H1 (cell line): ENCODE results near the gene CD72. TPM values are rescaled to one million over a fixed set of nuclear protein-coding genes. Genes with fewer than 3 reads are reported as not detected.

Experiments
- CTCF ChIA-PET: fragments of 300-600 bp; sonication (Branson Sonifier 250); formaldehyde crosslinking; loops from one replicate; lab custom pipeline; 2021; ENCODE audit not compliant: partially characterized antibody; lab: Charles Lee
- POLR2A ChIA-PET: fragments of 300-600 bp; sonication (Branson Sonifier 250); formaldehyde crosslinking; loops from one replicate; lab custom pipeline; 2021; ENCODE audit warnings: inconsistent platforms; ENCODE audit not compliant: partially characterized antibody; lab: Charles Lee
- DNase-seq, 2 experiments: peaks; one replicate each; pipeline versions ENCODE4 v3.0.0 to v3.0.0-alpha.2; 2010 to 2022; ENCODE audit warnings: low spot score in 2 of 2, low read depth in 1 of 2, mixed read lengths in 1 of 2
- FAIRE-seq: peaks from 2 replicates; lab custom pipeline; 2011; peaks lifted over from hg19 to GRCh38; lab: Jason Lieb, UNC
- H2AFZ ChIP-seq: 2 replicates; pipeline ENCODE4 v1.8.1; 2012; ENCODE audit warnings: low read length, inconsistent platforms
- H2AK5ac ChIP-seq: 2 replicates; pipeline ENCODE4 v1.6.1; 2013; ENCODE audit warnings: low read depth, low read length
- H2BK120ac ChIP-seq: replicated peaks from 2 replicates; pipeline ENCODE3; 2013; ENCODE audit warnings: low read depth, low read length, inconsistent platforms
- H2BK12ac ChIP-seq: 2 replicates; pipeline ENCODE4 v1.6.1; 2013; ENCODE audit warnings: low read depth, low read length
- H2BK15ac ChIP-seq: 2 replicates; pipeline ENCODE4 v1.6.1; 2013; ENCODE audit warnings: low read length
- H2BK20ac ChIP-seq: 2 replicates; pipeline ENCODE4 v1.6.1; 2013; ENCODE audit warnings: low read length
- H2BK5ac ChIP-seq: 2 replicates; pipeline ENCODE4 v1.6.1; 2013; ENCODE audit warnings: low read depth, low read length
- H3K14ac ChIP-seq: 2 replicates; pipeline ENCODE4 v1.6.1; 2013; ENCODE audit warnings: inconsistent platforms; ENCODE audit not compliant: insufficient read length
- H3K18ac ChIP-seq: 2 replicates; pipeline ENCODE4 v1.6.1; 2013; ENCODE audit warnings: low read length; ENCODE audit errors: extremely low read depth
- H3K23ac ChIP-seq: 2 replicates; pipeline ENCODE4 v1.6.1; 2013; ENCODE audit warnings: inconsistent platforms; ENCODE audit not compliant: insufficient read length
- H3K23me2 ChIP-seq: 2 replicates; pipeline ENCODE4 v1.6.1; 2013; ENCODE audit warnings: low read depth, low read length
- H3K27ac ChIP-seq: 2 replicates; pipeline ENCODE4 v1.6.1; 2011; ENCODE audit warnings: low read depth, low read length, inconsistent platforms
- H3K27me3 ChIP-seq, 4 experiments: replicated peaks in 1 of 4; 1 replicate in 1 of 4; 2 replicates in 3 of 4; pipeline versions ENCODE4 v1.6.1 to v1.8.1; 2011 to 2013; ENCODE audit warnings: low read length in 3 of 4, mild to moderate bottlenecking in 3 of 4, inconsistent platforms in 2 of 4, mixed read lengths in 2 of 4, moderate library complexity in 1 of 4; ENCODE audit not compliant: control insufficient read depth in 3 of 4, insufficient read depth in 3 of 4; ENCODE audit errors: extremely low read depth in 1 of 4
- H3K36me3 ChIP-seq, 4 experiments: 2 replicates each; pipeline versions ENCODE4 v1.6.1 to v1.8.1; 2011 to 2013; ENCODE audit warnings: mild to moderate bottlenecking in 4 of 4, low read length in 3 of 4, moderate library complexity in 2 of 4, control low read depth in 1 of 4, inconsistent platforms in 1 of 4; ENCODE audit not compliant: insufficient read depth in 4 of 4, control insufficient read depth in 2 of 4
- H3K4ac ChIP-seq: replicated peaks from 2 replicates; pipeline ENCODE3; 2013; ENCODE audit warnings: low read length, low read depth, mixed read lengths, inconsistent platforms; ENCODE audit not compliant: insufficient read length
- H3K4me1 ChIP-seq, 4 experiments: replicated peaks in 1 of 4; 1 replicate in 1 of 4; 2 replicates in 3 of 4; pipeline versions ENCODE4 v1.6.1 to v1.8.1; 2011 to 2013; ENCODE audit warnings: low read length in 3 of 4, inconsistent platforms in 2 of 4, mixed read lengths in 1 of 4; ENCODE audit not compliant: insufficient read depth in 4 of 4, control insufficient read depth in 3 of 4
- H3K4me2 ChIP-seq, 2 experiments: 2 replicates each; pipeline versions ENCODE4 v1.6.1 to v1.8.1; 2011 to 2013; ENCODE audit warnings: low read depth in 2 of 2, low read length in 2 of 2, control low read depth in 1 of 2, inconsistent platforms in 1 of 2, mild to moderate bottlenecking in 1 of 2; ENCODE audit not compliant: insufficient read depth in 1 of 2
- H3K4me3 ChIP-seq, 4 experiments: fragments of 200-600, 300-600 bp in 1 of 4; sonication (generic), shearing (Covaris generic), sonication (Bioruptor Twin) in 1 of 4; 2 replicates each; pipeline versions ENCODE4 v1.5.1 to v1.8.1; 2011 to 2016; ENCODE audit warnings: low read length in 4 of 4, low read depth in 3 of 4, control low read depth in 2 of 4, inconsistent platforms in 2 of 4, mild to moderate bottlenecking in 2 of 4, mixed read lengths in 1 of 4, moderate library complexity in 1 of 4; ENCODE audit not compliant: insufficient read depth in 2 of 4; ENCODE audit errors: extremely low read depth in 1 of 4
- H3K56ac ChIP-seq: replicated peaks from 2 replicates; pipeline ENCODE3; 2013; ENCODE audit warnings: low read depth, mild to moderate bottlenecking, mixed read lengths, low read length, inconsistent platforms; ENCODE audit not compliant: insufficient read length
- H3K79me1 ChIP-seq: 2 replicates; pipeline ENCODE4 v1.6.1; 2013; ENCODE audit warnings: low read depth, low read length, control low read depth
- H3K79me2 ChIP-seq, 2 experiments: 2 replicates each; pipeline versions ENCODE4 v1.6.1 to v1.8.1; 2012 to 2013; ENCODE audit warnings: low read length in 2 of 2, mild to moderate bottlenecking in 2 of 2, inconsistent platforms in 1 of 2; ENCODE audit not compliant: insufficient read depth in 2 of 2, control insufficient read depth in 1 of 2
- H3K9ac ChIP-seq, 4 experiments: replicated peaks in 1 of 4; 1 replicate in 1 of 4; 2 replicates in 3 of 4; pipeline versions ENCODE4 v1.6.1 to v1.8.1; 2011 to 2013; ENCODE audit warnings: low read depth in 3 of 4, low read length in 3 of 4, control low read depth in 2 of 4, mild to moderate bottlenecking in 2 of 4, moderate library complexity in 2 of 4, inconsistent platforms in 1 of 4; ENCODE audit errors: extremely low read depth in 1 of 4
- H3K9me3 ChIP-seq, 2 experiments: 2 replicates each; pipeline versions ENCODE4 v1.6.1 to v1.8.1; 2012 to 2013; ENCODE audit warnings: mild to moderate bottlenecking in 2 of 2, moderate library complexity in 2 of 2, control low read depth in 1 of 2, inconsistent platforms in 1 of 2, low read depth in 1 of 2, low read length in 1 of 2, mixed read lengths in 1 of 2; ENCODE audit not compliant: insufficient read depth in 2 of 2
- H4K20me1 ChIP-seq, 2 experiments: replicated peaks in 1 of 2; 2 replicates each; pipeline versions ENCODE3 to v1.8.1; 2011 to 2013; ENCODE audit warnings: inconsistent platforms in 2 of 2, low read length in 2 of 2, mild to moderate bottlenecking in 1 of 2; ENCODE audit not compliant: insufficient read depth in 2 of 2, control insufficient read depth in 1 of 2
- H4K5ac ChIP-seq: 2 replicates; pipeline ENCODE4 v1.6.1; 2013; ENCODE audit warnings: low read length, low read depth, mixed read lengths, inconsistent platforms; ENCODE audit not compliant: insufficient read length
- H4K8ac ChIP-seq: 2 replicates; pipeline ENCODE4 v1.8.0; 2013; ENCODE audit warnings: mild to moderate bottlenecking, moderate library complexity, low read length, inconsistent platforms; ENCODE audit not compliant: insufficient read depth; ENCODE audit errors: extremely low read depth
- H4K91ac ChIP-seq: replicated peaks from 2 replicates; pipeline ENCODE3; 2013; ENCODE audit warnings: low read length, mixed read lengths, inconsistent platforms; ENCODE audit not compliant: insufficient read length
- EGR1 ChIP-seq: IDR thresholded peaks from 2 replicates; pipeline ENCODE4 v1.6.1; 2011; ENCODE audit warnings: low read depth, low read length, borderline replicate concordance
- SP4 ChIP-seq: IDR thresholded peaks from 2 replicates; pipeline ENCODE4 v1.6.1; 2012; ENCODE audit warnings: low read length, inconsistent platforms
- WGBS, 2 experiments: shearing (Covaris generic) in 1 of 2; methylation state at CpG; one replicate each; pipeline versions ENCODE4 v1.1.6 to v1.1.7; 2013 to 2015; ENCODE audit warnings: low lambda C conversion rate in 2 of 2, mixed read lengths in 2 of 2, inconsistent platforms in 1 of 2, low coverage in 1 of 2, missing lambda C conversion rate in 1 of 2; ENCODE audit not compliant: insufficient replicate concordance in 2 of 2, insufficient coverage in 1 of 2, insufficient read length in 1 of 2; ENCODE audit errors: extremely low coverage in 1 of 2, missing lambda C conversion rate in 1 of 2; 5-methylcytosine and 5-hydroxymethylcytosine counted together
- polyA plus RNA-seq, 7 experiments: library from polyadenylated mRNA; depleted of rRNA in 3 of 7; stranded (reverse) in 5 of 7; unstranded in 2 of 7; fragments of >200 nt in 5 of 7; fragments of 200-250 nt in 2 of 7; gene quantifications; 1 replicate in 5 of 7; 2 replicates in 1 of 7; 4 replicates in 1 of 7; pipeline versions ENCODE4 v1.2.1 to v1.2.3, GENCODE V29; 2011 to 2013; ENCODE audit warnings: missing spikeins in 2 of 7, mixed read lengths in 2 of 7
- total RNA-seq: library from RNA; stranded (reverse); fragmentation: NEBNext Ultra II Directional; extraction: Animal tissue kit (Norgen Biotek cat#: 25700); gene quantifications from 2 replicates; pipeline ENCODE4 v1.2.1, GENCODE V29; 2021

The CD72 gene
- total and polyA plus RNA-seq, 2 of the 8 experiments (the other 6 are each of a cell fraction or from before 2014, with no cell fraction given), result 4.0 to 4.5 TPM

- Histone ChIP-seq H4K20me1 (peaks cover 2 to 6% of the 10 kb centered on the region in 2 experiments), H3K14ac (no peak overlapping the region), H3K9ac (no peak overlapping the region), H3K79me1 (peaks cover 2% of the 10 kb centered on the region; the same call in 1 of the 2 replicates), H3K9me3 (no peaks in the 10 kb centered on the region), H3K4ac (no peak overlapping the region), H3K56ac (no peak overlapping the region), H2BK12ac (no peak overlapping the region), H2AFZ (no peak overlapping the region), H4K8ac (no peak overlapping the region), H3K4me2 (no peak overlapping the region), H3K27me3 (no peaks in the 10 kb centered on the region), H3K27ac (no peak overlapping the region), H3K4me3 (no peak overlapping the region), H3K4me1 (peaks cover 0 to 5% (median 1%) of the 10 kb centered on the region in 4 experiments; a peak in 6 of 7 replicates), H2BK5ac (no peak overlapping the region), H4K91ac (no peak overlapping the region), H3K18ac (no peak overlapping the region), H2BK120ac (no peak overlapping the region), H3K23me2 (peaks cover 9% of the 10 kb centered on the region), H2BK20ac (no peak overlapping the region), H2AK5ac (no peak overlapping the region), H2BK15ac (no peak overlapping the region), H4K5ac (no peak overlapping the region), H3K79me2 (no peaks in the 10 kb centered on the region; a peak in 1 of 4 replicates), H3K36me3 (peaks cover 6 to 32% (median 13%) of the 10 kb centered on the region in 4 experiments), H3K23ac (no peak overlapping the region)
- DNase-seq (no peak), FAIRE-seq (no peak)
- CTCF ChIA-PET, result interaction anchor here (0.6 to 15.9 kb wide), 17 partner anchors 10 to 206 kb away, joined by 3 to 347 read pairs (median 15); partner anchors contain the start of genes CA9, CREB3, GBA2 and RGP1
- 88% methylated on average over 7 of the region's 7 CpGs; no CpG with 5 or more reads in 1 of the 2 experiments for WGBS, 2 experiments
- TF ChIP-seq EGR1 (no peak), SP4 (no peak)
- POLR2A ChIA-PET, result interaction anchor here (1.2 to 7.9 kb wide), 3 partner anchors 17 to 30 kb away, joined by 3 to 84 read pairs (median 55); partner anchors contain the start of gene TPM2
Measured at GRCh38 chr9:35662437-35662836, 44.2 kb upstream of the CD72 start.
